IMR-90 (cell line): ENCODE data around the gene TFRC. TPM values are rescaled to one million over a fixed set of nuclear protein-coding genes. Genes with fewer than 3 reads are reported as not detected.

Experiments used
- ATAC-seq: fragments of 200-7000 bp; cut with Tn5 transposase; 2 replicates; pipeline ENCODE4 v1.9.1; 2020; ENCODE audit warnings: low read depth, mild to moderate bottlenecking, moderate library complexity
- BruUV-seq: library from RNA; stranded (reverse); fragments of 400-500 nt; replicated peaks from 2 replicates; lab custom pipeline; 2021; lab: Mats Ljungman, UMichigan
- CTCF ChIA-PET: fragments of 300-600 bp; formaldehyde crosslinking; extraction: SDS; loops from one replicate; lab custom pipeline; 2021; ENCODE audit warnings: antibody characterized with exemption; lab: Yijun Ruan, JAX
- POLR2A ChIA-PET: fragments of 300-600 bp; sonication (Branson Sonifier 250); formaldehyde crosslinking; loops from one replicate; lab custom pipeline; 2022; ENCODE audit warnings: antibody characterized with exemption; ENCODE audit not compliant: unreplicated experiment; lab: Charles Lee
- DNase-seq: peaks from one replicate; pipeline ENCODE4 v3.0.0; 2013
- H2AFZ ChIP-seq: replicated peaks from 2 replicates; pipeline ENCODE3; 2013; ENCODE audit warnings: low read length, mild to moderate bottlenecking; ENCODE audit not compliant: poor library complexity
- H2AK5ac ChIP-seq: 2 replicates; pipeline ENCODE4 v1.6.1; 2013; ENCODE audit warnings: low read depth, low read length, inconsistent platforms
- H2AK9ac ChIP-seq: replicated peaks from 2 replicates; pipeline ENCODE3; 2013; ENCODE audit warnings: mild to moderate bottlenecking, low read depth, low read length, moderate library complexity; ENCODE audit not compliant: poor library complexity
- H2BK120ac ChIP-seq: 2 replicates; pipeline ENCODE4 v1.6.1; 2013; ENCODE audit warnings: low read depth, low read length, inconsistent platforms
- H2BK15ac ChIP-seq: 3 replicates; pipeline ENCODE4 v1.6.1; 2013; ENCODE audit warnings: low read depth, low read length, inconsistent platforms
- H2BK20ac ChIP-seq: 2 replicates; pipeline ENCODE4 v1.6.1; 2013; ENCODE audit warnings: low read depth, mild to moderate bottlenecking, inconsistent platforms, low read length, moderate library complexity
- H2BK5ac ChIP-seq: 2 replicates; pipeline ENCODE4 v1.6.1; 2013; ENCODE audit warnings: mild to moderate bottlenecking, low read depth, low read length, inconsistent platforms; ENCODE audit not compliant: poor library complexity, severe bottlenecking
- H3K14ac ChIP-seq: replicated peaks from 2 replicates; pipeline ENCODE4 v1.6.1; 2013; ENCODE audit warnings: low read depth, low read length, inconsistent platforms
- H3K18ac ChIP-seq: 2 replicates; pipeline ENCODE4 v1.6.1; 2013; ENCODE audit warnings: low read depth, low read length, control low read depth
- H3K23ac ChIP-seq: 2 replicates; pipeline ENCODE4 v1.6.1; 2013; ENCODE audit warnings: low read depth, low read length, inconsistent platforms
- H3K27ac ChIP-seq: 2 replicates; pipeline ENCODE4 v1.5.1; 2013; ENCODE audit warnings: mild to moderate bottlenecking, control low read depth, low read length; ENCODE audit not compliant: insufficient read depth
- H3K27me3 ChIP-seq: 2 replicates; pipeline ENCODE4 v1.6.1; 2013; ENCODE audit warnings: low read length; ENCODE audit not compliant: control insufficient read depth, insufficient read depth
- H3K36me3 ChIP-seq: 2 replicates; pipeline ENCODE4 v1.6.1; 2013; ENCODE audit warnings: low read length, mixed read lengths; ENCODE audit not compliant: control insufficient read depth, insufficient read depth
- H3K4ac ChIP-seq: 2 replicates; pipeline ENCODE4 v1.6.1; 2013; ENCODE audit warnings: low read depth, low read length, inconsistent platforms
- H3K4me1 ChIP-seq: 2 replicates; pipeline ENCODE4 v1.6.1; 2013; ENCODE audit warnings: low read length, mixed read lengths; ENCODE audit not compliant: control insufficient read depth, insufficient read depth
- H3K4me2 ChIP-seq: 2 replicates; pipeline ENCODE4 v1.6.1; 2013; ENCODE audit warnings: low read depth, mild to moderate bottlenecking, control low read depth, low read length, moderate library complexity
- H3K4me3 ChIP-seq: 2 replicates; pipeline ENCODE4 v1.5.1; 2013; ENCODE audit warnings: low read depth, mild to moderate bottlenecking, control low read depth, low read length, moderate library complexity; ENCODE audit not compliant: insufficient read depth
- H3K56ac ChIP-seq: 2 replicates; pipeline ENCODE4 v1.6.1; 2013; ENCODE audit warnings: low read length, inconsistent platforms; ENCODE audit not compliant: insufficient read depth; ENCODE audit errors: extremely low read depth
- H3K79me1 ChIP-seq, 2 experiments: 2 replicates each; pipeline ENCODE4 v1.6.1; 2013; ENCODE audit warnings: low read length in 2 of 2, inconsistent platforms in 1 of 2, low read depth in 1 of 2
- H3K9ac ChIP-seq: 2 replicates; pipeline ENCODE4 v1.6.1; 2013; ENCODE audit warnings: low read depth, low read length, control low read depth
- H3K9me1 ChIP-seq: 2 replicates; pipeline ENCODE4 v1.6.1; 2013; ENCODE audit warnings: low read length, inconsistent platforms; ENCODE audit not compliant: insufficient read depth
- H3K9me3 ChIP-seq: 2 replicates; pipeline ENCODE4 v1.6.1; 2013; ENCODE audit warnings: low read length; ENCODE audit not compliant: control insufficient read depth, insufficient read depth
- H4K20me1 ChIP-seq: 2 replicates; pipeline ENCODE4 v1.6.1; 2013; ENCODE audit warnings: low read length, inconsistent platforms; ENCODE audit not compliant: insufficient read depth
- H4K5ac ChIP-seq: 2 replicates; pipeline ENCODE4 v1.6.1; 2013; ENCODE audit warnings: mild to moderate bottlenecking, low read depth, low read length, control low read depth
- H4K8ac ChIP-seq, 2 experiments: 2 replicates each; pipeline ENCODE4 v1.6.1; 2013; ENCODE audit warnings: low read depth in 2 of 2, low read length in 2 of 2, control low read depth in 1 of 2, inconsistent platforms in 1 of 2
- H4K91ac ChIP-seq: 2 replicates; pipeline ENCODE4 v1.6.1; 2013; ENCODE audit warnings: low read depth, low read length, inconsistent platforms; ENCODE audit not compliant: insufficient read depth
- CHD1 ChIP-seq: IDR thresholded peaks from 2 replicates; pipeline ENCODE4 v1.6.1; 2012; ENCODE audit warnings: low read depth, low read length, improper control_type of control experiment
- MXI1 ChIP-seq: IDR thresholded peaks from 2 replicates; pipeline ENCODE4 v1.6.1; 2012; ENCODE audit warnings: low read depth, mild to moderate bottlenecking, low read length, moderate library complexity, borderline replicate concordance
- NFE2L2 ChIP-seq: fragments of 150-350 bp; IDR thresholded peaks from 2 replicates; pipeline ENCODE4 v1.6.1; 2016; ENCODE audit warnings: low read depth, mild to moderate bottlenecking, low read length
- RAD21 ChIP-seq: IDR thresholded peaks from 2 replicates; pipeline ENCODE4 v1.6.1; 2012; ENCODE audit warnings: low read length, improper control_type of control experiment
- RFX5 ChIP-seq: IDR thresholded peaks from 2 replicates; pipeline ENCODE4 v1.8.0; 2012; ENCODE audit warnings: low read depth, mild to moderate bottlenecking, low read length, moderate library complexity
- WGBS, 2 experiments: methylation state at CpG; one replicate each; pipeline versions ENCODE4 v1.1.5 to v1.1.7; 2013; ENCODE audit warnings: missing lambda C conversion rate in 2 of 2; ENCODE audit not compliant: insufficient read length in 1 of 2; ENCODE audit errors: extremely low coverage in 2 of 2; 5-methylcytosine and 5-hydroxymethylcytosine counted together
- dilution Hi-C: fragments of 300-500 bp; cut with HindIII; formaldehyde crosslinking; loops from one replicate; pipeline ENCODE4 v1.14.3; 2018; ENCODE audit warnings: low sequenced_read_pairs; ENCODE audit not compliant: unreplicated experiment
- in situ Hi-C: fragments of 300-500 bp; cut with MboI; formaldehyde crosslinking; loops from 3 replicates; pipeline ENCODE4 v1.14.3; 2019; ENCODE audit warnings: low sequenced_read_pairs, inconsistent platforms, mixed read lengths
- intact Hi-C: fragments of 100-400 bp; cut with micrococcal nuclease; formaldehyde crosslinking; loops from 2 replicates; pipeline ENCODE4 v1.10.0; 2022
- polyA plus RNA-seq, 3 experiments: library from polyadenylated mRNA; depleted of rRNA; stranded (reverse); fragments of >200 nt; gene quantifications; 2 replicates each; pipeline ENCODE4 v1.2.3, GENCODE V29; 2012; ENCODE audit warnings: low replicate concordance in 1 of 3
- total RNA-seq: library from RNA; depleted of rRNA; stranded (reverse); fragments of >200 nt; gene quantifications from 2 replicates; pipeline ENCODE4 v1.2.3, GENCODE V29; 2012
- TF ChIP-seq, protein P1 (sequence below): conservative IDR thresholded peaks from 2 replicates; pipeline ENCODE4 v1.5.1; 2012; ENCODE audit warnings: mild to moderate bottlenecking, low read depth, low read length, improper control_type of control experiment

TFRC gene
- total and polyA plus RNA-seq, 2 of the 4 experiments (the other 2 are of a cell fraction): 78.6 to 156 TPM

DNA sequence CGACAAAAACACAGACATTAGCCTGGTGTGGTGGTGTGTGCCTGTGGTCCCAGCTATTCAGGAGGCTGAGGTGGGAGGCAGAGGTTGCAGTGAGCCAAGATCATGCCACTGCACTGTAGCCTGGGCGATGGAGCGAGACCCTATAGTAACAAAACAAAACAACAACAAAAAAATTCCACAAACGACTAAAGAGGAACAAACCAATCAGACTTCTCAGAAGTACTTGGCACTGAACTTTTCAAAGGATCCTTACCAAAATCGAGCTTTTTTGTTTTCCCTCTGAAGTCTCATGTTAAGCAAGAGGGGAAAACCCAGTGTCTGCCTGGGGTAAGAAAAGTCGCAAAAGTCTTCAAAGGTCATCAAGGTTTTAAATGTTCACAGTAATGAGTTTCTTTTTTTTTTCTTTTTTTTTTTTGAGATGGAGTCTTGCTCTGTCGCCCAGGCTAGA lies 30.1 kb upstream of the TFRC start:
- Histone ChIP-seq H3K27me3 (peaks cover 13% of the 10 kb centered on the region), H3K56ac (no peak overlapping the region), H3K79me1 (no peaks in the 10 kb centered on the region), H3K9ac (no peak overlapping the region), H3K4me1 (no peaks in the 10 kb centered on the region), H2AFZ (no peak overlapping the region), H4K5ac (no peak overlapping the region), H3K14ac (no peak overlapping the region), H4K91ac (no peak overlapping the region), H4K20me1 (no peaks in the 10 kb centered on the region), H2AK5ac (no peak overlapping the region), H3K36me3 (no peaks in the 10 kb centered on the region), H2BK5ac (no peak overlapping the region), H3K4me2 (no peak overlapping the region), H3K27ac (no peak overlapping the region), H2AK9ac (no peak overlapping the region), H2BK20ac (no peak overlapping the region), H2BK120ac (no peak overlapping the region), H3K18ac (no peak overlapping the region), H3K9me3 (no peaks in the 10 kb centered on the region), H3K9me1 (no peaks in the 10 kb centered on the region), H3K4me3 (no peak overlapping the region), H3K23ac (no peak overlapping the region), H3K4ac (no peak overlapping the region), H4K8ac (no peak overlapping the region), H2BK15ac (no peak overlapping the region)
- no CpG with 5 or more reads among the region's 7 CpGs for WGBS, 2 experiments
- BruUV-seq: no TSS peak
- DNase-seq (no peak), ATAC-seq (no peak)
- CTCF ChIA-PET: no interaction called here
- POLR2A ChIA-PET: no interaction called here
- in situ Hi-C loops (no loop called here), intact Hi-C loops (no loop called here), dilution Hi-C loops (no loop called here)
- no peak for TF ChIP-seq CHD1
- TF ChIP-seq MXI1: no peak
- TF ChIP-seq RAD21: no peak
- no peak for TF ChIP-seq RFX5
- TF ChIP-seq, protein P1, sequence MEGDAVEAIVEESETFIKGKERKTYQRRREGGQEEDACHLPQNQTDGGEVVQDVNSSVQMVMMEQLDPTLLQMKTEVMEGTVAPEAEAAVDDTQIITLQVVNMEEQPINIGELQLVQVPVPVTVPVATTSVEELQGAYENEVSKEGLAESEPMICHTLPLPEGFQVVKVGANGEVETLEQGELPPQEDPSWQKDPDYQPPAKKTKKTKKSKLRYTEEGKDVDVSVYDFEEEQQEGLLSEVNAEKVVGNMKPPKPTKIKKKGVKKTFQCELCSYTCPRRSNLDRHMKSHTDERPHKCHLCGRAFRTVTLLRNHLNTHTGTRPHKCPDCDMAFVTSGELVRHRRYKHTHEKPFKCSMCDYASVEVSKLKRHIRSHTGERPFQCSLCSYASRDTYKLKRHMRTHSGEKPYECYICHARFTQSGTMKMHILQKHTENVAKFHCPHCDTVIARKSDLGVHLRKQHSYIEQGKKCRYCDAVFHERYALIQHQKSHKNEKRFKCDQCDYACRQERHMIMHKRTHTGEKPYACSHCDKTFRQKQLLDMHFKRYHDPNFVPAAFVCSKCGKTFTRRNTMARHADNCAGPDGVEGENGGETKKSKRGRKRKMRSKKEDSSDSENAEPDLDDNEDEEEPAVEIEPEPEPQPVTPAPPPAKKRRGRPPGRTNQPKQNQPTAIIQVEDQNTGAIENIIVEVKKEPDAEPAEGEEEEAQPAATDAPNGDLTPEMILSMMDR: no peak
- no peak for TF ChIP-seq NFE2L2
